ENCODE data around the gene DQX1.
A peak's percentile ranks its signal among the peaks of the same experiment; 100 is the strongest.

DNA sequence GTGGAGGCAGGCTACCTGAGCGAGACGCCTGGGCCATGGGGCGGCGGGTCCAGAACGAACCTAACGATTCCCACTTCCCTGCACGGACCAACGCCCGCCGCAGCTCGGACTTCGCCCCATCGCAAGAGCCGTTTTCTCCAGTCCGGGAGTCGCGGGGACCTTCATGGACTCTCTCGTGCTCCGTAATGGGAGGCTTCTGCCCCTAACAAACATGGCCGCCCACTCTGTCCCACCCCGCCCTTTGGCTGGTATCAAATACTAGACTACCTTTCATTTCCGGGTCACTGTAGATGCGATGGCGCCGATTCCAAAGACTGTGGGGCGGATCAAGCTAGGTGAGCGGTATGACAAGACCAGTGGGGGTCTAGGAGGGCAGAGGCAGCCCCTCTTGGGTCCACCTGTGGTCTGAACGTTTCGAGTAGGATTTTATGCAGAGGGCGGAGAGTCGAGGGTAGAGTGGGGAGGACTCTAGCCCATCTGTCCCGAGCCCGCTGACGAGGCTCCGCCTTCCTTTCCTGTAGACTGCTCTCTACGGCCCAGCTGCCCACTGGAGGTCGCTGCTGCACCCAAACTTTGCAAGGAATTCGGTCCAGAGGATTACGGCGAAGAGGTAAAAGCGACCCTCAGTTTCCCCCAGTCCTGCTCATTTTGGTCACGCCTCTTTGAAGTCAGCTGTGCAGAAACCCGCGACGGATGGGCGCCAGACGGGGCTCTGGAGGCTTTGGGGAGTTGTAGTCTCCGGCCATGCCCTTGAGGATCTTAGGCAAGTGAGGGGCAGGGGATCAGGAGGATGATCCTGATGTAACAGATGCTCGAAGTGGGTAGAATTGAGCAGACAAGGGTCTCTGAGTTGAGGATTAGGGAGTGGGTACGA lies 43.0 kb downstream of the DQX1 start, which contains the start of the genes CCDC142 and TTC31:
- TF ChIP-seq SP2 (IDR thresholded peaks at IDR 0.05; ENCODE audit: low read length) (no peak), CREB1 (IDR thresholded peaks at IDR 0.05) (peak; percentile 71), ZNF274 (IDR thresholded peaks at IDR 0.05; ENCODE audit: borderline replicate concordance, extremely low read depth, low read length) (no peak), CHD2 (IDR thresholded peaks at IDR 0.05; ENCODE audit: low read length) (peak; percentile 63), POLR2AphosphoS5 (IDR thresholded peaks at IDR 0.05; ENCODE audit: low read depth, low read length) (peak; percentile 73; the same call in 1 of the 2 replicates)
- TF ChIP-seq, protein P1, sequence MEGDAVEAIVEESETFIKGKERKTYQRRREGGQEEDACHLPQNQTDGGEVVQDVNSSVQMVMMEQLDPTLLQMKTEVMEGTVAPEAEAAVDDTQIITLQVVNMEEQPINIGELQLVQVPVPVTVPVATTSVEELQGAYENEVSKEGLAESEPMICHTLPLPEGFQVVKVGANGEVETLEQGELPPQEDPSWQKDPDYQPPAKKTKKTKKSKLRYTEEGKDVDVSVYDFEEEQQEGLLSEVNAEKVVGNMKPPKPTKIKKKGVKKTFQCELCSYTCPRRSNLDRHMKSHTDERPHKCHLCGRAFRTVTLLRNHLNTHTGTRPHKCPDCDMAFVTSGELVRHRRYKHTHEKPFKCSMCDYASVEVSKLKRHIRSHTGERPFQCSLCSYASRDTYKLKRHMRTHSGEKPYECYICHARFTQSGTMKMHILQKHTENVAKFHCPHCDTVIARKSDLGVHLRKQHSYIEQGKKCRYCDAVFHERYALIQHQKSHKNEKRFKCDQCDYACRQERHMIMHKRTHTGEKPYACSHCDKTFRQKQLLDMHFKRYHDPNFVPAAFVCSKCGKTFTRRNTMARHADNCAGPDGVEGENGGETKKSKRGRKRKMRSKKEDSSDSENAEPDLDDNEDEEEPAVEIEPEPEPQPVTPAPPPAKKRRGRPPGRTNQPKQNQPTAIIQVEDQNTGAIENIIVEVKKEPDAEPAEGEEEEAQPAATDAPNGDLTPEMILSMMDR (IDR thresholded peaks at IDR 0.05; ENCODE audit: control extremely low read depth in 1 of 3, insufficient read depth in 1 of 3, low read depth in 1 of 3, low read length in 3 of 3): peak; percentile 81 to 95 (median 89)
- TF ChIP-seq, protein P2, sequence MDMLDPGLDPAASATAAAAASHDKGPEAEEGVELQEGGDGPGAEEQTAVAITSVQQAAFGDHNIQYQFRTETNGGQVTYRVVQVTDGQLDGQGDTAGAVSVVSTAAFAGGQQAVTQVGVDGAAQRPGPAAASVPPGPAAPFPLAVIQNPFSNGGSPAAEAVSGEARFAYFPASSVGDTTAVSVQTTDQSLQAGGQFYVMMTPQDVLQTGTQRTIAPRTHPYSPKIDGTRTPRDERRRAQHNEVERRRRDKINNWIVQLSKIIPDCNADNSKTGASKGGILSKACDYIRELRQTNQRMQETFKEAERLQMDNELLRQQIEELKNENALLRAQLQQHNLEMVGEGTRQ (IDR thresholded peaks at IDR 0.05; ENCODE audit: low read length): no peak
